HuH-7 (cell line): ENCODE results near the gene ZNF18.
A peak's percentile ranks its signal among the peaks of the same experiment; 100 is the strongest.
"Not testable (repeated sequence)": the region's sequence is repeated elsewhere in the genome, so short reads cannot be mapped to it uniquely, and the experiment has no call there.

Experiments used
- DNase-seq: peaks from one replicate; pipeline ENCODE4 v3.0.0; 2011; ENCODE audit warnings: low spot score

The ZNF18 gene

DNA sequence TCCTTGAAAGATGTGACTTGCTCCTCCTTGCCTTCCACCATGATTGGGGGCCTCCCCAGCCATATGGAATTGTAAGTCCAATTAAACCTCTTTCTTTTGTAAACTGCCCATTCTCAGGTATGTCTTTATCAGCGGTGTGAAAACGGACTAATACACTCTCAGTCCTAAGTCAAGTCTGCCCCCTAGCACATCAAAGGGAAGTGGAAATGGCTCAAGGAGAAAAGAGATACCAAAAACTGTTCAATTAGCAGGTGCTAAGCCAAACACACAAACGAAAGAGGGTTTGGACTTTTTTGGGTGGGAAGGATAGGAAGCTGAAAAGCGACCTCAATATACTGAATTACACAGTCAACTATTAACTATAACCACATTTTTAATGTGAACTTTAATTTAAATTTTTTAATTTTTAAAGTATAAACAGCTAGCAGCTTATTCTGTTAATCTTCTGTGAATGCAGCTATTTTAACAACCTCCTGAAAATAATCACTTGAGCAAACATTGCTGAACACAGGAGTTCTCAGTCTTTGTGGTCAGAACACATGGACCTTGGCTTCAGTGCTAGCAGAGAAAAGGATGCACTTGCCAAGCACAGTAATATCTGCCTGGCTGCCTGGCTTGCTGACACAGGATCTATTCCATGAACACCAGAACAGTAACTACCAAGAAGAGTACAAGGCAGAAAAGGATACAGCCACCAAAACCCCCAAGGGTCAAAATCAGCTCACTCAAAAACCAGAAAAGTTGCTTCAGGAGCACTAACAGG is 10.9 kb downstream of the ZNF18 start:
- peak; percentile 9 for DNase-seq

DNA sequence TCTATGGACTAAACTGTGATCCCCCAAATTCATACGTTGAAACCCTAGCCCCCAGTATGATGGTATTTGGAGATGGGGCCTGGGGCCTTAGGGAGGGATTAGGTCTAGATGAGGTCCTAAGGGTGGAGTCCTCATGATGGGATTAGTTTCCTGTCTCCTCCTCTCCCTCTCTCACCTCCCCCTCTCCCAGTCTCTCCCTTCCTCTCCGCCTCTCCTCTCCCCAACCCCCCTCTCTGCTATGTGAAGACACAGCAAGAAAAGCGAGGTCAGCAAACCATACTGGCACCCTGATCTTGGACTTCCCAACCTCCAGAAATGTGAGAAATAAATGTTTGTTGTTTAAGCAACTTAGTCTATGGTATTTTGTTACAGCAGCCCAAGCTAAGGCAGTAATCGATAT is 15.4 kb downstream of the ZNF18 start:
- no peak for DNase-seq

DNA sequence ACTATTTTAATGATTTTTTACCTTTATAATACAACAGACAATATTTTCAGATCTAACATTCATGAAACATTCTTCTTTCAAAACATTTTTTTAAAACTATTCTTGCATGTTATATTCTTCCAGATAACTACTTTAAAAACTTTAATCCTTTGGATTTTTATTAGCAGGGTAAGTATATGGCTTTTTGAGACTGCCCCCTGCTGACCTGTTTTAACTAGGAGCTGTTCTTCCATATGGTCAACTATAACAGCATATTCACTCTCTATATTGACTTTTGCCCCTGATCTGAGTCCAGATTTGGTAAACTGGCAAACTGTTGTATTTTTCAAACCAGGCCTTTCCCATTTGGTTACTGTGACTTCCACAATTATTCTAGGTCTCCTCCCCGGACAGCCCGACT is 16.5 kb downstream of the ZNF18 start:
- no peak for DNase-seq

DNA sequence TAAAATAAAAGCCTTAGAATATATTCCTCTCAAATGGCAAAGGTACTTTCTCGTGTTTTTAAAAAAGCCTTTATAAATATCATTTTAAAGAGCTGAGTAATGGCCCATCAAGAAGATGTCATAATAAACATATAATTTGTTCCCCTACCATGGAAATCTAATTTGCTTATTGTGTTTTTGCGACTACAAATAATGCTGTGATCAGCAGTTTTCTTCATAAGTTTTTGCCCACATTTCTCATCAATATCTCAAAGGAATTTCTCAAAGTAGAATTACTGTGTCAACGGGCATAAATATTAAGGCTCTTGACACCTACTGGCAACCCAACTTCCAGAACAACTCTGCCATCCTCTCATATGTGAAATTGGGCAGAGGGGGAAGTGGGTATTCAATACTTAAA is 17.5 kb downstream of the ZNF18 start:
- no peak for DNase-seq

DNA sequence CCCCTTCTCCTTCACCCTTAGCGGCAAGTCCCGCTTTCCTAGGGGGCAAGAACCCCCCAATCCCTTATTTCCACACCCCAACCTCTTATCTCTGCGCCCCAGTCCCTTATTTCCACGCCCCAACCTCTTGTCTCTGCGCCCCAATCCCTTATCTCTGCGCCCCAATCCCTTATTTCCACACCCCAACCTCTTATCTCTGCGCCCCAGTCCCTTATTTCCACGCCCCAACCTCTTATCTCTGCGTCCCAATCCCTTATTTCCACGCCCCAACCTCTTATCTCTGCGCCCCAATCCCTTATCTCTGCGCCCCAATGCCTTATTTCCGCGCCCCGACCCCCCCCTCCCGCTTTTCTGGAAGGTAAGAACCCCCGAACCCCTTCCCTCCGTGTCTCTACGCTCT is 24.5 kb downstream of the ZNF18 start:
- DNase-seq: not testable (repeated sequence)

DNA sequence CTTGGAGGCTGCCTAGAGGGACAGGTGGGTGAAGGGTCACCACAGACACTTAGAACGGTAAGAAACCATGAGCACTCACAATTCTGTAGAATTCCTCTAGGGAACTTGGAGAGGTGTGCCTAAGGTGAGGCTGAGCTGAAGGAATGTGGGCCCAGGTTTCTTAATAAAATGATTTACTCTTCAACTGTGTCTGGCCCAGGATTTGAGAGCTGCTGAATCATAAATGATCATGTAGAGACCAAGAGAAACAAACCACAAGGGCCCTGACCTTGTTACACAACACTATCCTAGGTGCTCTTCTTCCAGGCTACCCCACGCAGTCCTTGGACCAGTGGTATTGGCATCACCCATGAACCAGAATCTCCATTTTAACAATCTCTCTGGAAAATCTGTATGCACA is 27.7 kb downstream of the ZNF18 start:
- DNase-seq: no peak

DNA sequence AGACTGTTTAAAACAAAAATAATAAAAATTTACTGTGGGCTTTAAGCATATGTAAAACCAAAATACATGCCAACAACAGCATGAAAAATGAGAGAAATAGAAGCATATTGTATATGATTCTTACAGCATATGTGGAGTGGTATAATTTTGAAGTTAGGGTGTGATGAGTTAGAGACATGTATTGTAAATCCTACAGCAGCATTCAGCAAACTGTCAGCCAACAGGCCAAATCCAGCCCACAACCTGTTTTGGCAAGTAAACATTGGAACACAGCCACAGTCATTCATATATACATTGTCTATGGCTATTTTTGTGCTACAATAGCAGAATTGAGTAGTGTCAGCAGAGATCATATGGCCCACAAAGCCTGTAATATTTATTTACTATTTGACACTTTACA is 42.3 kb downstream of the ZNF18 start:
- no peak for DNase-seq

DNA sequence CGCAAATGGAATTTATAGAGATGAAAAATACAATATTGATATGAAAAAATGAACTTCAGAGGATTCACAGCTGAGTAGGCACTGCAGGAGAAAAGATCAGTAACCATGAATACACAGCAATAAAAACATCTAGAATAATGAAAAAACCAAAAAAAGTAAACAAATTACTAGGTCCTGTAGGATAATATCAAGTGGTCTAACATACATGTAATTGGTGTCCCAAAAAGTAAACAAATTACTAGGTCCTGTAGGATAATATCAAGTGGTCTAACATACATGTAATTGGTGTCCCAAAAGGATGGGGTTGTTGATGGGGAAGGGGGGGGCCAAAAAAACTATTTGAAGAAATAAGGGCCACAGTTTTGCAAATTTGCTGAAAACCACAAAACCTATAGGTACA is 43.4 kb downstream of the ZNF18 start:
- no peak for DNase-seq

DNA sequence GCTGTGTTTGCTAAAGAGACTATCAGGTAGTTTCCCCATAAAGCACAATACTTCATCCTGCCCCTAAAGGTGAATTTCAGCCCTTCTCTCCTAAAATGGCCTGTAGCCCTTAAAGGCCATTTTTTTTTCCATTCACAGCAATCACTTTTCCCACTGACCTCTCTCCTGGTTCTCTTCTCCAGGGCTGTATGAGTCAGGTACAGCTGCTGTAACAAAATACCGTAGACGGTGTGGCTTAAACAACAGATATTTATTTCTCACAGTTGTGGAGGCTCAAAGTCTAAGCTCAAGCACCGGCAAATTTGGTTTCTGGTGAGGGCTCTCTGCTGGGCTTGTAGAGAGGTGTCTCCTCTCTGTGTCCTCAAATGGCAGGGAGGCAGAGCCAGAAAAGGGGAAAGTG is 44.7 kb downstream of the ZNF18 start:
- DNase-seq: no peak

DNA sequence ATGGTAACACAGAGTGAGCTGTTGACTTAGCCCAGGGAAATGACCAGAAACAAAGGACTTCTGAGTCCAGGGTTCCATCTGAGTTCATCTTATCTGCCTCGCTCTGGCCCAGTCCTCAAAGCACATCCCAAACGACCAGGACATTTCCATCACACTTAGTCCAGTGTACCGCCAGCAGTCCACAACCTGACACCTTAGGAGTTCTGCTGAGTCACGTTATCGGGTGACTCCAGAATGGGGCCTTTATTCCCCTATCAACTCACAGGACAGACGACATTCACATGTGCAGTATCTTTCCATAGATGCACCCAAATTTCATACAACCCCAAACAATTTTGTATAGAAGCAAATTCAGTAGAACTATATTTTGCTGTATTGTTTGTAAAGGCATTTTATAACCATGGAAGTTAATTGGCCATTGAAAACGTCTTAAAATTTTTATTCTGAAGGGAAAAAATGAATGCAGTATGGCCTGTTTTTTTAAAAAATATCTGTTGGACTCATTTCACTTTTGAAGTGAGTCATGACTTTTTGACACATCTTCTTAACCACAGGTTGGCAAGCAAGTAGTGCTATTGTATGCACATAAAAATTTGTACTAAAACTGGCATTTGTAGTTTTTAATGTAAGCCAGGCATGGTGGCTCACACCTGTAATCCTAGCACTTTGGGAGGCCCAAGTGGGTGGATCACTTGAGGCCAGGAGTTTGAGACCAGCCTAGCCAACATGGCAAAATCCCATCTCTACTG is 46.3 kb downstream of the ZNF18 start:
- DNase-seq: no peak

DNA sequence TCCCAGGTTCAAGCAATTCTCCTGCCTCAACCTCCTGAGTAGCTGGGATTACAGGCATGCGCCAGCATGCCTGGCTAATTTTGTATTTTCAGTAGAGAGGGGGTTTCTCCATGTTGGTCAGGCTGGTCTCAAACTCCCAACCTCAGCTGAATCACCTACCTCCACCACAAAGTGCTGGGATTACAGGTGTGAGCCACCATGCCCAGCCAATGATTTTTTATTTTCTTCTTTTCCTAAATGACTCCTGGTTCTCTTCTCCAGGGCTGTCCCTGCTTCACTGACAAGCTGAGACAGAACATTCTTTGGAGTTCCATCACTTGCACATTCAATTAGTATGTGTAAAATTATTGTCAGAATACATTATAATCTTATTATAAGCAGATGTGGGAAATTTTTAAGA is 47.7 kb downstream of the ZNF18 start:
- DNase-seq: not testable (repeated sequence)

DNA sequence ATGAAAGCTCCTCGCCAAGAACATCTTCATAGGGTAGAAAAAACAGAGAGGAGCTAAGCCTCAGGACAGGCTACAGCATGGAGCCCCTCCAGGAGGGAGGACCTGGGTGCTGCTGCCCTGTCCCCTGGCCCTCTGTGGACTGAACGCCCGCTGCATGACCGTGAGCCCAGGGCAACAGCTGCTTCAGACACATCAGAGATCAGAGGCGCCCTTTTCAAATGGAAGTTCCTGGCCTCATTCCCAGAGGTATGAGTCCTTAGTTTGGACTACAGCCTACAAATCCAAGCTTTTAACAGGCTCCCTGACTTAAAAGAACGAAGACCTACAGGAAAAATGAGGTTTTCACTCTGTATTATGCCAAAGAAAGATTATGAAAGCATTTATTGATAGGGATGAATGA is 48.5 kb downstream of the ZNF18 start:
- no peak for DNase-seq

DNA sequence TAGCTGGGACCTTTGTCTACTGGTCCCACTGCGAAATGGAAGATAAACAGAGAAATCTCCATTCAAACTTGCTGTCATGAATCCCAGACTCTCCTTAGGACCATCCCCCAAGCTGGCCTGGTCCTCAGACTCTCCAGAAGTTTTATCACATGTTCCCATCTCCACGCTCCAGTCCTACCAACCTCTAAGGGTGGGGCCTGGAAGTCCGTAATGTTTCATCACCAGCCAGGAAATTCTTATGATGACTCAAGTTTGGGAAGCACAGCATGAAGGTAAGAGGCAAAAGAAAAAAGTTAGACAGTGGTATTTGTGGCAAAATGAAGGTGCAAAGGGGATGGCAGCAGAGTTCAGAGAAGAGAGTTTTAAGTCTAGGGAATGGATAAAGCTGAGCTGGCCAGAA is 52.7 kb downstream of the ZNF18 start:
- DNase-seq: no peak

DNA sequence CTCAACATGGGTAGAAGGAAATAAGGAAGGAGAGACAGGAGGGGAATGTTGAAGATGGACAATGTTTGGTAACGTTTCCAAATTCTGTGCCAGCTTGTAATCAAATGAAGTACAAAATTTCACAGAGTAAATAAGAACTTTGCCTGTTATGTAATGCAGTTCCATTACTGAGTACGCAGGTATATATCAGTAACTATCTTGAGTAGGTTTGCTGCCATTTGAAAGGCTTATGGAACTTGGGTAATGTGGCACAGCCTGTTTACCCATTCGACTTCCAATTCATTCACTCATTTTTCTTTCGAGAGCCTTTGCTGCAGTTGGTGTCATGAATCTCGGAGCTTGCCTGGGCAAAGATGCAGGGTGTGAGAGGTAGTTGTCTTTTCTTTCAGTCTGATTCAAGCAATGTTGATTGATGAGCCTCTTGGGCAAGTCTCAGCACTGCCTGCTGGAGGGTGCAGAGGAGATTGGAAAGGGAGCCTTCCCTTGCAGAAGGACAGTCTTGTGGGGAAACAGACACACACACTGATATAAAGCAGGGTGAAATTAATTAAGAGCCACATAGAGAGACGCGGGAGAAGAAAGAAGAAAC is 53.4 kb downstream of the ZNF18 start:
- DNase-seq: no peak

DNA sequence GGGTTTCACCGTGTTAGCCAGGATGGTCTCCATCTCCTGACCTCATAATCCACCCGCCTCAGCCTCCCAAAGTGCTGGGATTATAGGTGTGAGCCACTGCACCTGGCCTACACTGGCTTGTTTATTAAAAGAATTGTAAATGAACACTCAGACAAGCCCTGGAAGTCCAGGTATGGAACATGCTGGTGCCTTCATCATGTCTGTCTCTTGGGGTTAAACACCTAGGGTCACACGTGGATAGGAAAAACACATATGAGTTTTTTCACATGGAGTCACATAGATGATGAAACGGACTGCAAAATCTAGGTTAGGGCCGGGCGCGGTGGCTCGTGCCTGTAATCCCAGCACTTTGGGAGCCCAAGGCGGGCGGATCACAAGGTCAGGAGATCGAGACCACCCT is 54.2 kb downstream of the ZNF18 start:
- not testable (repeated sequence) for DNase-seq

DNA sequence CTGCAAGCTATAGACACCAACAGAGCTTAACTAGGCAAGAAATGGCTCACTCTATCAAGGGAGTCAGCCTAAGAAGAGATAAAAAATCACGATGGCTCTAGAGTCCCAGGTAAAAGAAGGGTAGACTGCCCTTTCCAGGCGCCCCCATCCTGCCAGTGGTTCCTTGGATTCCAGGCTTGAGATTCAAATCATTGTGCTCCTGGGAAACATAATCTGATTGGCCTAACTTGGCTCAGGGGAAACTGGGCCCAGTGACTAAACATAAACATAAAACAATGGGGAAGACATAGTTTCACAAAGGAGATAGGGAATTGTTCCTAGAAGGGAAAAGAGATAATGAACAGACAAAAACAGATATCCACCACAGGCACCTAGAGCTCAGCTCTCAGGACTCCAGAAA is 56.4 kb downstream of the ZNF18 start:
- DNase-seq: no peak

DNA sequence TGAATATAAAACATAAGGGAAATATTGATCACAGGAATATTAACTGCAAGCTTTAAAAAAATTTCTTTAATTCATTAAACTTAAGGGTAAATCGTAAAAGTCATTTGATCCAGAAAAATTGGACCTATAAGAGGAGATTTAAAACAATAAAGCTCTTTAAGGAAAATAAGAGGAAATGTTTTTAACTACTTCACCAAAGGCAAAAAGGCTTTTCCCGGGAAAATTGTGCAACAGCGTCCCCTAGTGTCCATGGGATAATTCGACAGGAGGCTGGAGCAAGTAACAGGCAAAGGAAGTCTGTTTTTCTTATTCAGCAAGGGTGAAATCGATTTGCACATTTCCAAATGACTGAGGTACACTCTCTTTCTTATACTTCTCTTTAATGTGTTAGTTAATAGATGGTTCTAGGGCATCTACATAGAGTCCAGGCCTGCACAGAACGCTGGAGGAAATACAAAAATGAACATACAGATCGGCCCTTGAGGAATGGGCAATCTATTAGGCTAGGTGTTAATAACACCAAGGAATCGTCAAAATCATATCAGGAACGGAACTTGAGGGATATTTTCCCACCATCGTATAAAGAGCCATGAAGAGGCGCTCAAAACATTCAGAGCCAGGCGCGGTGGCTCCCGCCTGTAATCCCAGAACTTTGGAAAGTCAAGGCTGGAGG is 61.4 kb downstream of the ZNF18 start:
- peak; percentile 23 for DNase-seq

DNA sequence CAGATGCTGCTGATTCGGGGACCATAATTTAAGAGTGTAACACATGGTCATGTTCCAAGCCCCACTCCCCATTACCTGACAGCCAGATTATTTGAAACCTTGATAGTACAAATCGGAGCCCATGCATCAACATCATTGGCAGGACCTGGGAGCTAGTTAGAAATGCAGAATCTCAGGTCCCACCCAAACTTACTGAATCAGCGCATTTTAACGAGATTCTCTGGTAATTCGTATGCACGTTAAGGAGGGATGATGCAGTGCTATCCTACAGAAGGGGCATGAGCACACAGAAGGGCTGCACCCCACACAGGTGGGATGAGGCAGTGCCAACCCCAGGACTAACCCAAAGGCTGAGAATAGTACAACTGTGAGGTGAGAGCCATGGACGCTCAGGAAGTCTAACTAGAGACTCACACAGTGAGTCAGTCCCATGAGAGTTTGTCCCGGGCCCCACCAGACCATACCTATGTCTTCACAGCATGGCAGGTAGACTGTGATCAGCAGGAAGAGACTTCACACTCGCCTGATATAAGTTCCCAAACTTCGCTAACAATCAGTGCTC is 64.9 kb downstream of the ZNF18 start:
- DNase-seq: no peak

DNA sequence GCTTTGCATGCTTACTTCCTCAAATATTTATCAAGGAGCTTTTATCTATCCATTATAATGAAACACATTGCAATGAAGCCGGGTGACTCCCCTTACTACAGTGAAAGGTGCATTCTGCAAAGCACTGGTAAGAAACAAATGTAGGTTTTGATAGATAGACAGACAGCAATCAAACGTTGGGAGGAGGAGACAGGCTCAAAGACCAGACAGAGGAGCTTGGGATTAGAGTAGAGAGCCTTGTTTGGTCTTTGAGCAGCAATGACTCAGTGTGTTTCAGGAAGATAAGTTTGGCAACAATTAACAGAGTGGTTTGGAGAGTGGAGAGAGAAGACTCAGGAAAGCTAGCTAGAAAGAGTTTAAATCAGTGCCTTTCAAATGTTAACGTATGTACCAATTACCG is 68.8 kb downstream of the ZNF18 start:
- no peak for DNase-seq
